Esophagus (tissue), 2 donors: Measurements from ENCODE around the gene MAN1C1. TPM values are rescaled to one million over a fixed set of nuclear protein-coding genes. Genes with fewer than 3 reads are reported as not detected.
A peak's percentile ranks its signal among the peaks of the same experiment; 100 is the strongest.

Experiments
- H3K27ac ChIP-seq, 2 donors: one replicate each; pipeline ENCODE4 v1.5.1; 2013; ENCODE audit warnings: low read depth in 2 of 2, mild to moderate bottlenecking in 2 of 2, inconsistent platforms in 1 of 2, low read length in 1 of 2, moderate library complexity in 1 of 2
- H3K27me3 ChIP-seq, 2 donors: one replicate each; pipeline ENCODE4 v1.6.1; 2013; ENCODE audit warnings: low read length in 2 of 2, control low read depth in 1 of 2, mild to moderate bottlenecking in 1 of 2; ENCODE audit not compliant: insufficient read depth in 2 of 2, control insufficient read depth in 1 of 2
- H3K36me3 ChIP-seq, 2 donors: one replicate each; pipeline ENCODE4 v1.6.1; 2013; ENCODE audit warnings: low read length in 1 of 2; ENCODE audit not compliant: control insufficient read depth in 2 of 2, insufficient read depth in 2 of 2
- H3K4me1 ChIP-seq, 2 donors: one replicate each; pipeline ENCODE4 v1.6.1; 2013; ENCODE audit warnings: low read length in 1 of 2; ENCODE audit not compliant: control insufficient read depth in 2 of 2, insufficient read depth in 2 of 2
- H3K4me3 ChIP-seq, 2 donors: one replicate each; pipeline ENCODE4 v1.5.1; 2013; ENCODE audit warnings: low read length in 2 of 2, mild to moderate bottlenecking in 2 of 2, low read depth in 1 of 2, moderate library complexity in 1 of 2
- H3K9me3 ChIP-seq, 2 donors: one replicate each; pipeline ENCODE4 v1.6.1; 2013; ENCODE audit warnings: mild to moderate bottlenecking in 2 of 2, low read depth in 1 of 2, low read length in 1 of 2, moderate library complexity in 1 of 2; ENCODE audit not compliant: control insufficient read depth in 2 of 2, insufficient read depth in 1 of 2
- WGBS, 2 donors: extraction: QIAGEN DNeasy Blood & Tissue Kit; methylation state at CpG; one replicate each; pipeline ENCODE4 v1.1.7; 2013; 5-methylcytosine and 5-hydroxymethylcytosine counted together
- polyA plus RNA-seq, 2 donors: library from polyadenylated mRNA; stranded (reverse); fragments of 200-250 nt; gene quantifications; one replicate each; pipeline ENCODE4 v1.2.3, GENCODE V29; 2013
- donor health status: healthy with polysubstance abuse.
- donor health status: Bipolar disorder and iron deficiency.

The MAN1C1 gene
- polyA plus RNA-seq, 2 donors, result 2.4 to 3.7 TPM

- Histone ChIP-seq H3K9me3 (no peaks in the 10 kb centered on the region), H3K36me3 (no peaks in the 10 kb centered on the region), H3K27me3 (no peaks in the 10 kb centered on the region), H3K4me3 (no peak overlapping the region), H3K4me1 (no peaks in the 10 kb centered on the region), H3K27ac (no peak overlapping the region)
- WGBS, 2 donors, result 90 to 91% methylated on average over 6 of the region's 6 CpGs
Measured at GRCh38 chr1:25790472-25790871, 173.9 kb downstream of the MAN1C1 start.

- Histone ChIP-seq H3K4me1 (peaks cover 0 to 4% of the 10 kb centered on the region in 2 donors), H3K9me3 (no peaks in the 10 kb centered on the region)
Measured at GRCh38 chr1:25792115-25792514, 175.5 kb downstream of the MAN1C1 start.

GRCh38 chr1:25793585-25794170 is 177.1 kb downstream of the MAN1C1 start:
- Histone ChIP-seq H3K36me3 (no peaks in the 10 kb centered on the region), H3K4me1 (peaks cover 0 to 4% of the 10 kb centered on the region in 2 donors), H3K27ac (no peak overlapping the region), H3K4me3 (no peak overlapping the region), H3K27me3 (no peaks in the 10 kb centered on the region), H3K9me3 (no peaks in the 10 kb centered on the region)
- 77 to 80% methylated on average over 7 of the region's 7 CpGs for WGBS, 2 donors

More at GRCh38 chr1:25792115-25792514, 175.5 kb downstream of the MAN1C1 start:
- Histone ChIP-seq H3K27ac (no peak overlapping the region), H3K27me3 (no peaks in the 10 kb centered on the region), H3K4me3 (no peak overlapping the region), H3K36me3 (no peaks in the 10 kb centered on the region)
- WGBS, 2 donors, result 67 to 68% methylated on average over 4 of the region's 4 CpGs

GRCh38 chr1:25794325-25794724 is 177.7 kb downstream of the MAN1C1 start:
- Histone ChIP-seq H3K9me3 (no peaks in the 10 kb centered on the region), H3K36me3 (no peaks in the 10 kb centered on the region), H3K4me3 (no peak overlapping the region), H3K27me3 (no peaks in the 10 kb centered on the region), H3K4me1 (peaks cover 0 to 4% of the 10 kb centered on the region in 2 donors), H3K27ac (no peak overlapping the region)
- 57 to 78% methylated on average over 8 of the region's 8 CpGs for WGBS, 2 donors

GRCh38 chr1:25795211-25795610 is 178.6 kb downstream of the MAN1C1 start:
- peaks cover 0 to 6% of the 10 kb centered on the region in 2 donors for H3K4me1 ChIP-seq
- H3K27ac ChIP-seq, result no peak overlapping the region
- no peaks in the 10 kb centered on the region for H3K27me3 ChIP-seq
- no peak overlapping the region for H3K4me3 ChIP-seq
- no peaks in the 10 kb centered on the region for H3K36me3 ChIP-seq
- H3K9me3 ChIP-seq, result no peaks in the 10 kb centered on the region
- WGBS, 2 donors, result 66 to 68% methylated on average over 2 of the region's 2 CpGs

GRCh38 chr1:25795946-25796810 is 179.6 kb downstream of the MAN1C1 start:
- no peaks in the 10 kb centered on the region for H3K36me3 ChIP-seq
- peaks cover 0 to 13% of the 10 kb centered on the region in 2 donors for H3K4me1 ChIP-seq
- no peaks in the 10 kb centered on the region for H3K27me3 ChIP-seq
- no peaks in the 10 kb centered on the region for H3K9me3 ChIP-seq
- 57 to 59% methylated on average over 22 of the region's 22 CpGs for WGBS, 2 donors
- H3K27ac ChIP-seq, result peak overlapping the region in 1 of 2 donors; percentile 38
- H3K4me3 ChIP-seq, result no peak overlapping the region

GRCh38 chr1:25796811-25797458 is 180.3 kb downstream of the MAN1C1 start:
- Histone ChIP-seq H3K9me3 (no peaks in the 10 kb centered on the region), H3K4me3 (no peak overlapping the region), H3K27ac (peak overlapping the region in 1 of 2 donors; percentile 38), H3K27me3 (no peaks in the 10 kb centered on the region), H3K36me3 (no peaks in the 10 kb centered on the region), H3K4me1 (peaks cover 0 to 14% of the 10 kb centered on the region in 2 donors)
- 0 to 9% methylated on average over 7 to 19 of the region's 19 CpGs for WGBS, 2 donors

GRCh38 chr1:25797939-25798338 is 181.3 kb downstream of the MAN1C1 start:
- Histone ChIP-seq H3K36me3 (no peaks in the 10 kb centered on the region), H3K27me3 (no peaks in the 10 kb centered on the region), H3K4me1 (peaks cover 0 to 14% of the 10 kb centered on the region in 2 donors), H3K9me3 (no peaks in the 10 kb centered on the region), H3K27ac (no peak overlapping the region), H3K4me3 (no peak overlapping the region)
- 78 to 80% methylated on average over 8 of the region's 8 CpGs for WGBS, 2 donors

- H3K27ac ChIP-seq, result no peak overlapping the region
- H3K27me3 ChIP-seq, result no peaks in the 10 kb centered on the region
- WGBS, 2 donors, result 78 to 79% methylated on average over 8 of the region's 8 CpGs
- H3K9me3 ChIP-seq, result no peaks in the 10 kb centered on the region
- no peaks in the 10 kb centered on the region for H3K36me3 ChIP-seq
- peaks cover 0 to 14% of the 10 kb centered on the region in 2 donors for H3K4me1 ChIP-seq
- H3K4me3 ChIP-seq, result no peak overlapping the region
Measured at GRCh38 chr1:25798666-25799351, 182.2 kb downstream of the MAN1C1 start.
